ENCODE results near the gene IRGQ.

The IRGQ gene

GRCh38 chr19:43610493-43610892 lies 14.6 kb upstream of the IRGQ start (continued):
- no peak for TF ChIP-seq ZNF692 (tag by site-specific recombination; IDR thresholded peaks at IDR 0.05)
- TF ChIP-seq MEIS1 (CRISPR knock-in tag; IDR thresholded peaks at IDR 0.05; ENCODE audit: borderline replicate concordance) = no peak
- no peak for TF ChIP-seq ZBTB7A (tag by site-specific recombination; IDR thresholded peaks at IDR 0.05; ENCODE audit: low read depth)
- TF ChIP-seq ZNF433 (tag by site-specific recombination; IDR thresholded peaks at IDR 0.05; ENCODE audit: low read depth) = no peak
- no peak for TF ChIP-seq ZSCAN4 (tag by site-specific recombination; IDR thresholded peaks at IDR 0.05)

- Histone ChIP-seq H3K4me1 (ENCODE audit: control insufficient read depth, insufficient read depth, low read length) (peaks cover 28% of the 10 kb centered on the region), H3K4me3 (ENCODE audit: low read depth, low read length) (no peak overlapping the region), H3K27ac (ENCODE audit: extremely low read depth, low read depth, low read length) (no peak overlapping the region), H3K9me3 (ENCODE audit: control insufficient read depth, insufficient read depth, low read depth, low read length) (no peaks in the 10 kb centered on the region; the same call in 1 of the 2 replicates), H3K36me3 (ENCODE audit: control insufficient read depth in 2 of 2, insufficient read depth in 1 of 2, low read length in 2 of 2) (peaks cover 58 to 79% of the 10 kb centered on the region in 2 experiments)
- ChIA-PET POLR2A (interaction anchor here (0.6 kb wide), 2 partner anchors 8 to 116 kb away, joined by 3 to 4 read pairs; no protein-coding TSS in a partner anchor), CTCF (interaction anchor here (0.6 to 0.8 kb wide), 3 partner anchors 16 to 163 kb away, joined by 3 to 6 read pairs (median 4); no protein-coding TSS in a partner anchor)
- TF ChIP-seq KLF1 (tag by site-specific recombination; IDR thresholded peaks at IDR 0.05) = peak; percentile 91
- no peak for TF ChIP-seq SP3 (tag by site-specific recombination; IDR thresholded peaks at IDR 0.05)
- TF ChIP-seq TSHZ1 (tag by site-specific recombination; IDR thresholded peaks at IDR 0.05; ENCODE audit: borderline replicate concordance) = no peak
- no peak for TF ChIP-seq ZNF350 (tag by site-specific recombination; IDR thresholded peaks at IDR 0.05)
- TF ChIP-seq ZNF248 (tag by site-specific recombination; IDR thresholded peaks at IDR 0.05) = no peak
- no peak for TF ChIP-seq ZNF426 (tag by site-specific recombination; IDR thresholded peaks at IDR 0.05)
- no peak for TF ChIP-seq ZNF704 (tag by site-specific recombination; IDR thresholded peaks at IDR 0.05)
- TF ChIP-seq KLF17 (tag by site-specific recombination; IDR thresholded peaks at IDR 0.05) = 0 out of 2 replicates have a peak, but pooled peaks have one; percentile 6
- TF ChIP-seq ZNF274 (IDR thresholded peaks at IDR 0.05; ENCODE audit: low read length) = no peak
- no peak for TF ChIP-seq ZNF274 (tag by site-specific recombination; IDR thresholded peaks at IDR 0.05; ENCODE audit: borderline replicate concordance)
- TF ChIP-seq ZNF747 (tag by site-specific recombination; IDR thresholded peaks at IDR 0.05) = no peak
- peak; percentile 18; the same call in 1 of the 2 replicates for TF ChIP-seq KLF8 (tag by site-specific recombination; IDR thresholded peaks at IDR 0.05)
- TF ChIP-seq ZNF664 (tag by site-specific recombination; IDR thresholded peaks at IDR 0.05) = no peak
- TF ChIP-seq RBAK (tag by site-specific recombination; IDR thresholded peaks at IDR 0.05) = no peak
- no peak for TF ChIP-seq ZNF155 (tag by site-specific recombination; IDR thresholded peaks at IDR 0.05)
- TF ChIP-seq ZNF26 (tag by site-specific recombination; IDR thresholded peaks at IDR 0.05) = no peak
- 0 out of 2 replicates have a peak, but pooled peaks have one; percentile 9 for TF ChIP-seq IKZF3 (tag by site-specific recombination; IDR thresholded peaks at IDR 0.05)
- no peak for TF ChIP-seq ZNF654 (tag by site-specific recombination; IDR thresholded peaks at IDR 0.05; ENCODE audit: low read depth)
- no peak for TF ChIP-seq KLF7 (tag by site-specific recombination; IDR thresholded peaks at IDR 0.05; ENCODE audit: borderline replicate concordance)
- no peak for TF ChIP-seq KLF10 (tag by site-specific recombination; IDR thresholded peaks at IDR 0.05)
- 0 out of 2 replicates have a peak, but pooled peaks have one; percentile 20 for TF ChIP-seq ZBTB6 (tag by site-specific recombination; IDR thresholded peaks at IDR 0.05)
Observed at GRCh38 chr19:43609872-43610271, 13.9 kb upstream of the IRGQ start.
